Midbrain (tissue), 1 donor: ENCODE data around the gene EXOC2.

Experiments
- DNase-seq: peaks from one replicate; lab custom pipeline; 2025; lab: John Stamatoyannopoulos, UW

The EXOC2 gene

GRCh38 chr6:520820-521219 is 172.1 kb downstream of the EXOC2 start:
- no peak for DNase-seq

GRCh38 chr6:518218-518617 is 174.7 kb downstream of the EXOC2 start:
- DNase-seq, result no peak

- no peak for DNase-seq
Observed at GRCh38 chr6:516213-516612, 176.7 kb downstream of the EXOC2 start.

DNA sequence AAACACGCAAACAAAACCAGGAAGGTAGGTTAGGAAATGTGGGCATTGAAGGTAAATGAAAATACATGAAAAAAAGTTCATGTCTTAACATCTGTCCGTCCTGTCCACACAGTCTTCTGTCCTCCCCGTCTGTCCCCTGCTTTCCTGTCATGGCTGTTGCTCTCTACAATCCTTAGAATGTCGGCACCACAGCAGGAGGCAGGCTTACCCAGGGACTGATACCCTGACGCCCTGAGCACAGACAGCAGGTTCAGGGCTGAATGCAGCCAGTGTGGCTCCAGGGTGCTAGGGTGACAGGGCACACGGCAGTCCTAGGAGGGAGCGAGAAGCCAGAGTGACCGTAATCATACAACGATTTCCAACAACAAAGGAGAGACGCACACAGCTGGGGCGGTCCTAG is 177.7 kb downstream of the EXOC2 start:
- DNase-seq, result no peak

DNA sequence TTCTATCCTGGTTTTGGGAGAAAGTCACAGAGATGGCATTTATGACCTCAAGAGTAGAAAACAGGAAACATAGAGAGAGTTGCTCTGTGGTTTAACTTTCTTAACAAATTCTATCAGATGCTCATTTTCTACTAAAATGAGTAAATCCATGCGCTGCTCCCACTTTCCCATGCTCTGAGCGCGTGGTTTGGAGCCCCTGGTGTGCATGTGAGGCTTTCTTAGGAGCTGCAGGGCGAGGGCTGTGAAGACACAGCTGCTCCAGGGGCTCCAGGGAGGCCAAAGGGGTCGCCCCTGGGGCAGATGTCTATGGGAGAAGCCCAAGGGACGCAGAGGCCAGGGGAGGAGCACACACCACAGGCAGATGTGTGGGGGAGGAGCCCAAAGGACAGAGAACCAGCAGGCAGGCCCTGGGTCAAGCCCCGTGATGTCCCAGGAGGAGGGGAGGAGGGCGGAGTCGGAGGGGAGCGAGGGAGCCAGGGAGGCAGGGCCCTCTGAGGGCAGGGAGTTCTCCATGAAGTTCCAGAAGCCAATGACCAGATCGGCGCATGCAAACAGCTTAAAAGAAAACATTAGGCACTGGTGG is 178.5 kb downstream of the EXOC2 start:
- DNase-seq, result no peak

DNA sequence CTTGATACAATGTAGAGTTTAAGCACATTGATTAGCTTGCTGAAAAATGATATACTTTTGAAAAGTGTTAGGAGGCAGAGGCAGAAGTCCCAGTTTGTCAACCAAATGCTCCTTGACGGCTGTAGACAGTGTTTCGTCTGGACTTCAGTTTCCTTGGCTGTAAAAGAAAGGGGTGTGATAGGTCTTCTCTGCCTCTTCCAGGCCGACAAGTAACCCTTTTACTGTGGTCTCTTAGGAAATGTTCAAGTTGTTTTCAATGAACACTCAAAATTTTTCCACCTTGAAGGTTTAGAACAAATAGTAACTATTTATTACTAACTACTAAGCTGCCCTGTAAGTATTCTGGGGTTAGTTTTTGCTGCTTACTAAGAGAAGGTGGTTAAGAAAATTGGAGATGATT is 179.0 kb downstream of the EXOC2 start:
- DNase-seq, result no peak

DNA sequence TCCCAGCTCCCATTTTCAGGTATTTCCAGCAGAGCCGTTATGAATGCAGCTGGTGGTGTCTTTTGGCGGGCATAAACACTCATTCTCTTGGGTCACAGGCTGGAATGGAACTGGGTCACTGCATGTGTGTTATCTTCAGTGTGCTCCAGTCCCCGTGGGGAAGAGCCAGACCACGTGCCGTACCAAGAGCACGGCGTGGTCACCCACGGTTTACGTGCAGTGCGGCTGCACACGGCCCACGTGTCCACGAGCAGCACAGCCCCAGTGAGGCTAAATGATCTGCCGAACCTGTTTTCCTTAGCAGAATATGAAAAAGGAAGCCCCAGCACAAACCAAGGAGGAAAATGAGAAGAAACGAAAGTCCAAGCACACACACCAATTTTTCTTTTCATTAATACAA is 179.9 kb downstream of the EXOC2 start:
- no peak for DNase-seq

DNA sequence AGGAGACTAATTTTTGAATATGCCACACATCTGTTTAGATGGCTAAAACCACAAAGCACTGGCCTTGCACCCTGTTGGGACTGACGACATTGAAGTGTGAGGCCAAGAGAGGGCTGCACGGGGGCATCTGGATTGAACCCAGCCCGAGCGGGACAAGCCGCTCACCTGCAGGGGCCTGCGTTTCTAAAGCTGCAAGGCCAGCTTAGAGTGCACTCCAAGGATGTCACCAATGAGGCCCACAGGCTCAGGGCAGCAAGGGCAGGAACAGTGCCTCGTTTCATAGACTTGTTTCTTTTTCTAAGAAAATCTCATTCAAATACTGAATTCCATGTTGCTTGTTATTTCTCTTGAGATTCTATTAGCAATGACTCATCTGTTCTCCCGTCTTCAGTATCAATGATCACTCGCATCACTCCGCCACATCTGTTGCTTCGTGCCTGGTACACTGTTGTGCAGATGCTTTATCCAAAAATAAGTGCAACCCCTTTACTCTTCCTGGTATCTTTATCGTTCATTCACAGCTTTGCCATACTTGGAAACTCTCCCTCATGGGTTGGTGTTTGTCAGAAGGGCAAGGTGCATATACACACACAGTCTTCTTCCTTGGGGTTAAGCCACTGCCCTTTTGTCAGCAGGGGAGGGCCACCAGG is 181.3 kb downstream of the EXOC2 start:
- no peak for DNase-seq

DNA sequence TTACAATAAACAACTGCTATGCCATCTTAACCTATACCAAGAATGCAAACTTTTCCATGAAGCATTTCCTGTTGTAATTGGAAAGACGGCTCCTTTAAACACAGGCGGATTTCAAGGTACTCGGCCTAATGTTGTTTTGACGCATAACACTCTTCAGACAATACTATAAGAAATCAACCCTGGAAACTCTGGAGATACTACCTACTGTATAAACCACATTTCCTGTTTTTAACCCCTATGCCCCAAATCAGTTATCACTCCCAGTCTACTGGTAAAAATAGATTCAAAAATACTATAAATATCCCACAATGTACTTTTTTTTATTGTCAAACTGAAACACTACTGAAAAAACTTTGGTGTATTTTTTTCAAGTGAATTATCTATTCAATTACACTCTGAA is 183.3 kb downstream of the EXOC2 start:
- no peak for DNase-seq

DNA sequence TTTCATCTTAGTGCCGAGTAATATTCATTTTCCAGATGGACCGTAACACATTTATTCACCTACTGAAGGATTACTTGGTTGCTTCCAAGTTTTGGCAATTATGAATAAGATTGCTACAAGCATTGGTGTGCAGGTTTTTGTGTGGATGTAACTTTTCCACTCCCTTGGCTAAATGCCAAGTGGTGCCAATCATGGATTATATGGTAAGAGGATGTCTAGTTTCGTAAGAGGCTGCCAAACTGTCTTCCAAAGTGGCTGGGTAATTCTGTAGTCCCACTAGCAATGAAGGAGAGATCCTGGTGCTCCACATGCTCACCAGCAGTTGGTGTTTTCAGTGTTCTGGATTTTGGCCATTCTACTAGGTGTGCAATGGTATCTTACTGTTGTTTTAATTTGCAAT is 184.3 kb downstream of the EXOC2 start:
- no peak for DNase-seq

DNA sequence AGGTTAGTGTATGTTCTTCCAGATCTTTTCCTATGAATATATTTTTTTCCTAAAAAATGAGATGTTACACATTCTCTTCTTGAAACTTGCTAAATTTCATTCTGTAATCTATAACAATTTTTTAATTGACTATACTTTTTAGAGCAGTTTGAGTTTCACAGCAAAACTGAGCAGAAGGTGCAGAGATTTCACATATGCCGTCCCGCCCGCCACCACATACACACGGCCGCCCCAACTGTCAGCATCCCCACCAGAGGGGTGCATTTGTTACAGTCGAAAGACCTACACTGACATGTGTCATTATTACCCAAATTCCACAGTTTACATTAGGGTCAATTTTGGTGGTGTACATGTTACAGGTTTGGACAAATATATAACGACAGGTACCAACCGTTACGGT is 184.9 kb downstream of the EXOC2 start:
- DNase-seq, result no peak

DNA sequence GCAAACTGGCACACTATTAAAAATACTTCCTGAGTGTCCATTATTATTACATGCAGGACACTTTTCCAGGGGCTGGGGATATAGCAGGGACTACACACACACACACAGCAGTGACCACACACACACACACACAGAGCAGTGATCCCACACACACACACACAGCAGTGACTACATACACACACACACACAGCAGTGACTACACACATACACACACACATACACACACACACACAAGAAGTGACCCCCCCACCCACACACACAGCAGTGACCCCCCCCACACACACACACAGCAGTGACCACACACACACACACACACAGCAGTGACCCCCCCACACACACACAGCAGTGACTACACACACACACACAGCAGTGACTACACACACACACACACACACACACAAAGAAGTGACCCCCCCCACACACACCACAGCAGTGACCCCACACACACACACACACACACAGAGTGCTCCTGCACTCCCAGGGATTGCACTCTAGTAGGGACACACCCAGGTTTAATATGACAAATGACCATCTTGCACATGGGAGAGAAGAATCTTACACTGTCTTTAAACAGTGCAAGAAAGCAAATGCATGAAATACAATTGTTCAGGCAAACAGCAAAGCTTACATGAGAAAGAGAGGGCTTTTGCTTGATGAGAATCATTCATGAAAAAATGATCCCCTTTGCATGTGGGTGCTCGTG is 185.9 kb downstream of the EXOC2 start:
- DNase-seq, result no peak

GRCh38 chr6:506508-506907 is 186.4 kb downstream of the EXOC2 start:
- no peak for DNase-seq

DNA sequence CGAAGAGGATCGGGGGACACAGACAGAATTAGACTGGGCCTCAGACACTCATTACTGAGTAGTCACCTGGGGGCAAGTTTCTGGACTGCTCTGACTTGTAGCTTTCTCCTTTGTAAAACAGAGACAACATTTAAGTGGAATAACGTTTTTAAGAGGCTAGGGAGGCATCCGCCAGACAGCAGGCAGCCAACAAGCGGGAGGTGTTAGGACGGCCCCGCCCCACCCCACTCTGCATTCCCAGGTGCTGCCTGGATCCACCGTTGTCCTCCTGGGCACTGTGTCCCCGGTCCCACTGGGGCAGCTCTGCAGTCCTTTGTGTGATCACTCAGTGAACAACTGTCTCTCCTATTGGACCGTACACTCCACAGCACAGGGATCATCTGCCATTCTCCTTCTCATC is 187.6 kb downstream of the EXOC2 start:
- DNase-seq, result no peak

DNA sequence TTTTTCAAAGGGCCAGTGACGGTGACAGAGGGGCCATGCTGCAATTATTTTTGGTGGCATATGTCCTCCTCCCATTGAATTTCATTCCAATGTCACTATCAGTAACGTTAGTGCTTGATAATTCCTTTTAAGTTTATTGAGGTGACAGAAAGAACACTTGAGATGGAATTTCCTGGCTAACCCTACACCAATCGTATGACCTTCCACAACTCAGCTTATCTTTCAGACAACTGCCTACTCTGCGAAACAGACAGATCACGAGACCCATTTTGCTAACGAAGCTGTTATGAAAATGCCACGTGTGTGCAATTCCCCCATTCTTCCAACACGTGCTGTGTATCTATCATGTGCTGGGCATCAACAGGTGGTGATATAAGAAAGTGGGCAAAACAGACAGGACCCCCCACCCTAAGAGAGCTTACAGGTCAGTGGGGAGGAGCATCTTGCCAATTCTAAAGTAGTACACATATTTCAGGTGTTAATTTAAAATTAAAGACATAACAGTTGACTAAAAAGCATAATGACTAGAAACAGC is 188.4 kb downstream of the EXOC2 start:
- DNase-seq, result no peak

- DNase-seq, result no peak
Observed at GRCh38 chr6:503610-504362, 189.2 kb downstream of the EXOC2 start.

DNA sequence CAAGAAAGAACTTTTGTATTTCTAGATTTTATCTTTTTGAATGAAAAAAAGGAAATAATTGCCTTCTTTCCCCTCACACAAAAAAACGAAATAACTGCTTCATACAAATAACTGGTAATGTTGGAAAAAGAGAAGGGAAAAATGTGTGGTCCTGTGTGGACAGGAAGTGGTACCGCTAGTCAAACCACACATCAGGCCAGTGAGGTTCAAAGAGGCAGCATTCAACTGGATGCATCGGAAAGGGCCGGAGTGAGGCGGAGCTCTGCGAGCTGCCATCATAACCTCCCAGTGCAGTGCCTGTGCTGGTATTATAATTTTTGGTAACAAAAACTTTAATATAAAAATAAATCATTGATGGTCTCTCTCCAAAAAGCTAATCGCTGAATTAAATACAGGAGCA is 190.2 kb downstream of the EXOC2 start:
- DNase-seq, result no peak

- no peak for DNase-seq
Observed at GRCh38 chr6:501891-502601, 190.9 kb downstream of the EXOC2 start.

GRCh38 chr6:499617-500016 is 193.3 kb downstream of the EXOC2 start:
- no peak for DNase-seq

- no peak for DNase-seq
Observed at GRCh38 chr6:498795-499231, 194.1 kb downstream of the EXOC2 start.

GRCh38 chr6:497258-497657 is 195.7 kb downstream of the EXOC2 start:
- DNase-seq, result no peak

- peak; percentile 16 for DNase-seq
Observed at GRCh38 chr6:496649-497048, 196.3 kb downstream of the EXOC2 start.
